ENCODE measurements around the gene TIMP3. TPM values are rescaled to one million over a fixed set of nuclear protein-coding genes. Genes with fewer than 3 reads are reported as not detected.

The TIMP3 gene
- total RNA-seq, 3 donors from 2014 or later = 269 to 1,246 (median 290) TPM

DNA sequence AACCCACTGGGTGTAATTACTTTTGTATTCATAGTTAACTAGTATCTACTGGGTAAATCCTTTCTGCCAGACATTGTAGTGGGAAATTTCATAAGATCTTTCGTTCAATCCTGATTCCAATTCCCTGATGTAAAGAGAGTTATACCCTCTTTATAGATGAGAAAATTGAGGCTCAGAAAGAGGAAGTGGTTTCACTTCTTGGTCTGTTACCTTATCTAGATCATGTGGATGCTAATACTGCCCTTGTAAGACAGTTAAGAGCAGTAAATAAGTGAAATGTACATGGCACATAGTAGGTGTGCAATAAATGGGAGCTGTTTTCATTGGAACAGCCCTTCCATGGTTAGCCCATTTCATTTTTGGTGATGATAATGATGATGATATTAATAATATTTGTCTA, 46.7 kb downstream of the TIMP3 start:
- no peak overlapping the region for H3K4me3 ChIP-seq
- no peak for DNase-seq (ENCODE audit: low spot score in 2 of 2)
- TF ChIP-seq POLR2AphosphoS5 (IDR thresholded peaks at IDR 0.05) = no peak
- no peak for TF ChIP-seq POLR2A (IDR thresholded peaks at IDR 0.05)
- TF ChIP-seq, protein P1, sequence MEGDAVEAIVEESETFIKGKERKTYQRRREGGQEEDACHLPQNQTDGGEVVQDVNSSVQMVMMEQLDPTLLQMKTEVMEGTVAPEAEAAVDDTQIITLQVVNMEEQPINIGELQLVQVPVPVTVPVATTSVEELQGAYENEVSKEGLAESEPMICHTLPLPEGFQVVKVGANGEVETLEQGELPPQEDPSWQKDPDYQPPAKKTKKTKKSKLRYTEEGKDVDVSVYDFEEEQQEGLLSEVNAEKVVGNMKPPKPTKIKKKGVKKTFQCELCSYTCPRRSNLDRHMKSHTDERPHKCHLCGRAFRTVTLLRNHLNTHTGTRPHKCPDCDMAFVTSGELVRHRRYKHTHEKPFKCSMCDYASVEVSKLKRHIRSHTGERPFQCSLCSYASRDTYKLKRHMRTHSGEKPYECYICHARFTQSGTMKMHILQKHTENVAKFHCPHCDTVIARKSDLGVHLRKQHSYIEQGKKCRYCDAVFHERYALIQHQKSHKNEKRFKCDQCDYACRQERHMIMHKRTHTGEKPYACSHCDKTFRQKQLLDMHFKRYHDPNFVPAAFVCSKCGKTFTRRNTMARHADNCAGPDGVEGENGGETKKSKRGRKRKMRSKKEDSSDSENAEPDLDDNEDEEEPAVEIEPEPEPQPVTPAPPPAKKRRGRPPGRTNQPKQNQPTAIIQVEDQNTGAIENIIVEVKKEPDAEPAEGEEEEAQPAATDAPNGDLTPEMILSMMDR (IDR thresholded peaks at IDR 0.05) = no peak
- no peaks in the 10 kb centered on the region for H3K9me3 ChIP-seq
- no peaks in the 10 kb centered on the region for H3K27me3 ChIP-seq
- intact Hi-C loops (cut with DNase I; ENCODE audit: low total_unique reads) = no loop called here
- no peaks in the 10 kb centered on the region for H3K36me3 ChIP-seq
- H3K27ac ChIP-seq = peak overlapping the region in 1 of 2 donors; percentile 94
- peaks cover 25 to 28% of the 10 kb centered on the region in 2 donors for H3K4me1 ChIP-seq

DNA sequence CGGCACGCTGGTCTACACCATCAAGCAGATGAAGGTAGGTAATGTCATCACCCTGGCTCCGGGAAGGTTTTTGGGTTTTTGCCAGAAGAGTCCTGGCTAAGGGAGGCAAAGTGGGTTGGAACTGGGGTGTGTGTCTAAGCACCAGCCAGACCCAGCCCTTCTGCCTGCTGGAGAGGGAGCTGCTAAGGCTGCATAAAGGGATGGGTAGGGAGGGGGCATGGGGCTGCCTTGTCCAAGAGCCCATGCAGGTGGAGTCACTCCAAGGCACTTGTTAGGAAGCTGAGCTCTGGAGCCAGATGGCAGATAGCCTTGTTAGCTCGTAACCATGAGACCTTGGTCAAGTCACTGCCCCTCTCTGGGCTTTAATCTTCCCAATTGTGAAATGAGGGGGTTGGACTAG, 48.0 kb downstream of the TIMP3 start:
- Histone ChIP-seq H3K4me3 (no peak overlapping the region), H3K4me1 (peaks cover 25 to 28% of the 10 kb centered on the region in 2 donors)
- TF ChIP-seq POLR2A (IDR thresholded peaks at IDR 0.05) (no peak), POLR2AphosphoS5 (IDR thresholded peaks at IDR 0.05) (no peak)
- TF ChIP-seq, protein P1 (IDR thresholded peaks at IDR 0.05) = no peak

DNA sequence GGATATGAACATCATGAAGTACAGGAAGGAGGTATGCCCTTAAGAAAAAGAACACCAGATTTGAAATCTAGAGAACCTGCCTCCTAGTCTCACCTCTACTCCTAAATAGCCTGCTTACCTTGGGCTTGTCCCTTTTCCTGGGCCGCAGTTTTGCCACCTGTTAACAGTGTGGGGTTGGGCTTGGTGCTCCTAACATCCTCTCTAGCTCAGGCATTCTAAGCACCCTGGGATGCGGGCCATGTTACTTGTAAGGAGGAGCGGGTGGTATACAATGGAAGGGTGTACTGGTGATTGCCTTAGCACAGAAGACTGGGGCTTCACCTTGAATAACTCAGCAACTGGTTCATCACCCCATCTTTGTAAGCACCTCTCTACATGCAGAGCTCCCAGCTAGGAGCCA, 48.7 kb downstream of the TIMP3 start:
- Histone ChIP-seq H3K4me1 (peaks cover 25 to 27% of the 10 kb centered on the region in 2 donors), H3K4me3 (no peak overlapping the region), H3K27me3 (peaks cover 0 to 3% of the 10 kb centered on the region in 2 donors), H3K9me3 (no peaks in the 10 kb centered on the region), H3K27ac (peak overlapping the region; percentile 75 to 94), H3K36me3 (no peaks in the 10 kb centered on the region)
- TF ChIP-seq POLR2AphosphoS5 (IDR thresholded peaks at IDR 0.05) (no peak), POLR2A (IDR thresholded peaks at IDR 0.05) (no peak)
- TF ChIP-seq, protein P1 (IDR thresholded peaks at IDR 0.05) = no peak
- DNase-seq (ENCODE audit: low spot score in 2 of 2) = no peak
- intact Hi-C loops (cut with DNase I; ENCODE audit: low total_unique reads) = no loop called here

More for the DNA sequence above, 48.0 kb downstream of the TIMP3 start:
- Histone ChIP-seq H3K9me3 (no peaks in the 10 kb centered on the region), H3K36me3 (no peaks in the 10 kb centered on the region), H3K27me3 (no peaks in the 10 kb centered on the region), H3K27ac (peak overlapping the region; percentile 75 to 94)
- no peak for DNase-seq (ENCODE audit: low spot score in 2 of 2)
- intact Hi-C loops (cut with DNase I; ENCODE audit: low total_unique reads) = no loop called here

DNA sequence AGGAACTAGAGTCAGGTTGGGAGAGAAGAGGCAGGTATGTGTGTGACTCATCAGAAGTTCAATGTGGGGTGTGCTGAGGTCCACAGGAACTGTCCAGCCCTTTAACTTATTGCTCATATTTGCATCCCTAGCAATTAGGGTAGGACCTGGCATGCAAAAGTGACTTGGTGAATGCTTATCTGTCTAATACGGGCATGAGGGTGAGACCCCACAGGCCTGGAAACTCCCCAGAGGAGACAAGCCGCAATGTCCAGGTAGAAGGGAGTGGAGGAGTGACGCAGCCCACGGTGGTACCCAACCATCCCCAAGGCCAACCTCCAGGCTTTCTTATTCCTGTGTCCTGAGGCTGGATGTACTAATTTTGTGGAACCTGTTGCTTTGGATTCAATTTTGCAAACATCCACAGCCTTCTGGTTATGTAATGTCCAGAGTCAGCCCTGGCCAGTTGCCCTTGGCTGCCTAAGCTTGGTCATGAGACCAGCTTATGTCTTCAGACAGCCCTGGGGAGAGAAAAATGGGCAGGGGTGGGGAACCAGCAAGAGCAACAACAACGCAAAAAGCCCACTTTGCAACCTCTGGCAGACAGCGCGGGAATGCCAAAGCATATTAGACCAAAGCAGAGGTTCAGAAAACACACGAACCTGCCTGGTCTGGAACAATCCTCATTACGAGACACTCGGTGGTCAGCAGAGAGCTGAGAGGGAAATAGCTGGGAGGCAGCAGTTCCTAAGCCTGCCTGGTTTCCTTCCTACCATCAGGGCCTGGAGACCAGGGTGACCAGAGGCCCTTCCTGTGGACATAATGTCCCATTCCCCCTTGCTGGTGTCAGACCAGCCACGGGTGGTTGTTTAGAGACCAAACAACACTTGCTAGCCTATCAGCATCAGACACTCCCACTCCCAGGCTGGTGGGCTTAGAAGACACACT, 49.3 kb downstream of the TIMP3 start:
- Histone ChIP-seq H3K27me3 (peaks cover 0 to 4% of the 10 kb centered on the region in 2 donors), H3K4me3 (peak overlapping the region in 1 of 3 donors; percentile 31), H3K27ac (peak overlapping the region; percentile 75 to 94), H3K9me3 (no peaks in the 10 kb centered on the region), H3K4me1 (peaks cover 20 to 25% of the 10 kb centered on the region in 2 donors), H3K36me3 (no peaks in the 10 kb centered on the region)
- intact Hi-C loops (cut with DNase I; ENCODE audit: low total_unique reads) = no loop called here
- TF ChIP-seq, protein P1 (IDR thresholded peaks at IDR 0.05) = no peak
- TF ChIP-seq POLR2A (IDR thresholded peaks at IDR 0.05) = no peak
- TF ChIP-seq POLR2AphosphoS5 (IDR thresholded peaks at IDR 0.05) = peak; percentile 56 to 89 (median 75)
- DNase-seq (ENCODE audit: low spot score in 2 of 2) = peak; percentile 62 to 76

Data from breast epithelium (tissue), 4 donors.